AG04450 (cell line): ENCODE data around the gene FGGY. TPM values are rescaled to one million over a fixed set of nuclear protein-coding genes. Genes with fewer than 3 reads are reported as not detected.

Source experiments
- CTCF ChIA-PET: fragments of 300-600, 350-600 bp; formaldehyde crosslinking; extraction: SDS; loops from one replicate; lab custom pipeline; 2022; ENCODE audit warnings: antibody characterized with exemption, inconsistent platforms; lab: Charles Lee
- POLR2A ChIA-PET: fragments of 350-600 bp; formaldehyde crosslinking; extraction: SDS; loops from one replicate; lab custom pipeline; 2021; ENCODE audit warnings: antibody characterized with exemption, inconsistent platforms; lab: Yijun Ruan, JAX
- DNase-seq: peaks from one replicate; pipeline ENCODE4 v3.0.0-alpha.2; 2011; ENCODE audit warnings: low read depth, low spot score
- H3K27ac ChIP-seq: one replicate; pipeline ENCODE4 v1.5.1; 2012; ENCODE audit warnings: low read depth, low read length, control low read depth
- H3K27me3 ChIP-seq: one replicate; pipeline ENCODE4 v1.6.0; 2012; ENCODE audit warnings: low read length; ENCODE audit not compliant: control insufficient read depth, insufficient read depth
- H3K4me3 ChIP-seq: 2 replicates; pipeline ENCODE4 v1.5.1; 2011; ENCODE audit warnings: mild to moderate bottlenecking, low read depth, low read length, control low read depth
- H3K9me3 ChIP-seq: 2 replicates; pipeline ENCODE4 v1.5.1; 2012; ENCODE audit warnings: low read length; ENCODE audit not compliant: control insufficient read depth, insufficient read depth
- polyA plus RNA-seq: library from polyadenylated mRNA; depleted of rRNA; stranded (reverse); fragments of >200 nt; gene quantifications from 2 replicates; pipeline ENCODE4 v1.2.3, GENCODE V29; 2011
- TF ChIP-seq, protein P1 (sequence below): IDR thresholded peaks from 2 replicates; pipeline ENCODE4 v1.5.1; 2011; ENCODE audit warnings: low read depth, low read length, control low read depth, inconsistent platforms

FGGY gene
- polyA plus RNA-seq, 1 experiment: 11.8 TPM

DNA sequence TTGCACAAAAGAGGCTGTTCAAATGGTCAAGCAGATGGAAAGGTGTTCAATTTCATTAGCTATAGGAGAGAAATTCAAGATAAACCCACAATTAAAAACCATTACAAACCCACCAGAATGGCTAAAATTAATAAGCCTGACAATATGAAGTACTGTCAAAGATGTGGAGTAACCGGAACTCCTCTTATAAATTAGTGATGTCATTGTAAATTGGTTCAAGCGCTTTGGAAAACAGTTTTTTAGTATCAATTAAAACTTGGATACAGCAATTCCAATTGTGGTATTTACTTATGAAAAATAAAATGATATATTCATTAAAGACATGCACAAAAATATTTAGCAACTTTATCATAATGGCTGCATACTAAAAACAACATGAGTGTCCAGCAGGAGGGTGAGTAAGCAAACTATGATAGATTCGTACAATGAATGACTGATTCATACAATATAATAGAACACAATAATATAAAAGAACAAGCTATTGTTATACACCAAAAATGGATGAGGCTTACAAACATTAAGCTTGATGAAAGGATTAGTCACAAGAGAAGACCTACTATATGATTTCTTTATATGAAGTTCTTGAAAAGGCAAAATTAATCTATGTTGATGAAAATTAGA is 38.4 kb upstream of the FGGY start:
- no peaks in the 10 kb centered on the region for H3K9me3 ChIP-seq
- POLR2A ChIA-PET: no interaction called here
- DNase-seq: no peak
- no peaks in the 10 kb centered on the region for H3K27me3 ChIP-seq
- no peak overlapping the region for H3K27ac ChIP-seq
- H3K4me3 ChIP-seq: no peak overlapping the region
- CTCF ChIA-PET: interaction anchor here (1.1 kb wide), 1 partner anchor 245 kb away, joined by 3 read pairs; no protein-coding TSS in a partner anchor
- TF ChIP-seq, protein P1, sequence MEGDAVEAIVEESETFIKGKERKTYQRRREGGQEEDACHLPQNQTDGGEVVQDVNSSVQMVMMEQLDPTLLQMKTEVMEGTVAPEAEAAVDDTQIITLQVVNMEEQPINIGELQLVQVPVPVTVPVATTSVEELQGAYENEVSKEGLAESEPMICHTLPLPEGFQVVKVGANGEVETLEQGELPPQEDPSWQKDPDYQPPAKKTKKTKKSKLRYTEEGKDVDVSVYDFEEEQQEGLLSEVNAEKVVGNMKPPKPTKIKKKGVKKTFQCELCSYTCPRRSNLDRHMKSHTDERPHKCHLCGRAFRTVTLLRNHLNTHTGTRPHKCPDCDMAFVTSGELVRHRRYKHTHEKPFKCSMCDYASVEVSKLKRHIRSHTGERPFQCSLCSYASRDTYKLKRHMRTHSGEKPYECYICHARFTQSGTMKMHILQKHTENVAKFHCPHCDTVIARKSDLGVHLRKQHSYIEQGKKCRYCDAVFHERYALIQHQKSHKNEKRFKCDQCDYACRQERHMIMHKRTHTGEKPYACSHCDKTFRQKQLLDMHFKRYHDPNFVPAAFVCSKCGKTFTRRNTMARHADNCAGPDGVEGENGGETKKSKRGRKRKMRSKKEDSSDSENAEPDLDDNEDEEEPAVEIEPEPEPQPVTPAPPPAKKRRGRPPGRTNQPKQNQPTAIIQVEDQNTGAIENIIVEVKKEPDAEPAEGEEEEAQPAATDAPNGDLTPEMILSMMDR: no peak

DNA sequence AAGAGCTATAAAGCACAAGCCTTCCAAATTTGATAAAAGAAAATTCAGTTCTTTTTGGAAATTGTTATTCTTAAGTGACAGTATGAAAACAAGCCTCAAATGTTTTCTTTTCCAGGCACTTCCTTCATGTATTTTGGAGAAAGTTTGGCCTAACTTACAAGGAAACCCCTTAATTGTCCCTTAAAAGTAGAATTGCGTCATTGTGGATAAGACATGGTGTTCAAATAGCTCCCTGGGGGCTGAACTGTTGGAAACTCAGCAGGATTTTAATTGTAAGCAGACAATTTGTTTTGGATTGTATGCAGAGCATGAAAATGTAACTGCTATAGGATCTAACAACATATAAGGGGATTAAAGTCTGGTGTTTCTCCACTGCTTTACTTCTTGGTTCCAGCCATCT is 35.4 kb upstream of the FGGY start:
- POLR2A ChIA-PET: no interaction called here
- H3K27me3 ChIP-seq: no peaks in the 10 kb centered on the region
- H3K27ac ChIP-seq: no peak overlapping the region
- TF ChIP-seq, protein P1: no peak
- CTCF ChIA-PET: interaction anchor here (0.5 kb wide), 1 partner anchor 20 kb away, joined by 4 read pairs; no protein-coding TSS in a partner anchor
- no peak for DNase-seq
- H3K4me3 ChIP-seq: no peak overlapping the region
- H3K9me3 ChIP-seq: no peaks in the 10 kb centered on the region

DNA sequence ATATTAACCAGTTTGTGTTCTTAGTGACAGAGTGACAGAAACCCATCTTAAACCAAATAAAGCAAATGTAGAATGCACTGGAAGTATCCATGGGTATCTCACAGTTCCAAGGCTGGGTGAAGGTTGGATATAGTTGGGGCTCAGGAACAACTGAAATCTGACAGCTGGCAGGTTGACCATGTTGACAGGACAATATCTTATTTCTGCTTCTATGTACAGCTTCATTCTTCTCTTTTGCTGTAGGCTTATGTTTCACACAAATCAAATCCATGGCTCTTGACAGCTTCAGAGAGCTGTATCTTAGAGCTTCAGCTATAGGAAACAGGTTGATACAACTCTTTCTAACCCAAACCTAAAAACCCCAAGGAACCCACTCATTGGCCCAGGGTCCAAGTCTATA is 34.3 kb upstream of the FGGY start:
- no peaks in the 10 kb centered on the region for H3K9me3 ChIP-seq
- CTCF ChIA-PET: no interaction called here
- TF ChIP-seq, protein P1: no peak
- H3K4me3 ChIP-seq: no peak overlapping the region
- no peak for DNase-seq
- H3K27ac ChIP-seq: no peak overlapping the region
- no peaks in the 10 kb centered on the region for H3K27me3 ChIP-seq
- POLR2A ChIA-PET: no interaction called here

DNA sequence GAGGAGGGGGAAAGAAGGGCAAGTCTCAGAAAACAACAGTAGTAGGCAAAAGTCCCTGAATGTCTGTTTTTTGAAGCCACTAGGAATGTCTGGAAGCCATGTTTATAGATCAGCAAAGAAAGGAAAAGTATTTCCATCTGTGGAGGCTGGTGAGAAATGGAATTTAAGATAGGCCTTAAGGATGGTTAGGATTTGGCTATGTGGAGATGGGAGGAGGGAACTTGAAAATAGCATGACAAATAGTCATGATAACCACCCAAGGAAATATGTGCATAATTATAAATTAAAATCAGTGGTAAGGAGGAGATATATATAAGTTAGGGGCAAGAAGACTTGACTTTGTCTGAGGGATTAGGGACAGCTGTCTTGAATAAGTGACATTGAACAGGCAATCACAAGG is 33.8 kb upstream of the FGGY start:
- DNase-seq: no peak
- H3K9me3 ChIP-seq: no peaks in the 10 kb centered on the region
- POLR2A ChIA-PET: no interaction called here
- TF ChIP-seq, protein P1: no peak
- H3K4me3 ChIP-seq: no peak overlapping the region
- no peaks in the 10 kb centered on the region for H3K27me3 ChIP-seq
- H3K27ac ChIP-seq: no peak overlapping the region
- CTCF ChIA-PET: no interaction called here

DNA sequence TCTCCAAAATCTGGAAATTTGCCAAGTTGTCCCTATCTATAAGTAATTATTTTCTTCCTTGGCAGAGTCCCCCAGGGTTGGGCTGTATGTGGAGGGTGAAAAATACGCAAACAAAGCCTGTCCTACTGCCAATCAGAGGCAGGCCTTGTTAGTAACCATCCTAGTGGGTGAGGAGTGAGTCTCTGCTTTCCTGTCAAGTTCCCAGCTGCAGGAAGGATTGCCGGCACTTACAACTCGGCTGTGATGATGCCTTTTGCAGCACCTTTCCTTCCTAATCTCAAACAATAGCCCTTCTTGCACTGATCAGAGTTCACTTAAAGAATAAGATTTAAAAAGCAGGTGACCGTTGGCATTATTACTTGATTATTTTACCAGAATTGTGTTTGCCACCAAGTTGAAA is 31.3 kb upstream of the FGGY start:
- POLR2A ChIA-PET: no interaction called here
- DNase-seq: no peak
- CTCF ChIA-PET: no interaction called here

More for the DNA sequence above, 31.3 kb upstream of the FGGY start:
- Histone ChIP-seq H3K4me3 (no peak overlapping the region), H3K27me3 (no peaks in the 10 kb centered on the region), H3K9me3 (no peaks in the 10 kb centered on the region), H3K27ac (no peak overlapping the region)
- TF ChIP-seq, protein P1: no peak
